HL-60 (cell line): Measurements from ENCODE around the gene PPP3CA.

Source experiments
- DNase-seq, 2 experiments: peaks; one replicate each; pipeline ENCODE4 v3.0.0-alpha.2; 2010 to 2020; ENCODE audit warnings: low read depth in 1 of 2, low spot score in 1 of 2
- H3K27ac ChIP-seq: fragments of 250-450 bp; sonication (Bioruptor Pico); replicated peaks from 2 replicates; pipeline ENCODE4 v1.5.1; 2020; ENCODE audit warnings: mild to moderate bottlenecking, moderate library complexity
- H3K27me3 ChIP-seq: fragments of 250-450 bp; sonication (Bioruptor Pico); 2 replicates; pipeline ENCODE4 v1.5.1; 2021; ENCODE audit warnings: mild to moderate bottlenecking, moderate library complexity; ENCODE audit not compliant: insufficient read depth, poor library complexity, severe bottlenecking
- H3K4me3 ChIP-seq: replicated peaks from 2 replicates; pipeline ENCODE4 v1.5.1; 2011; ENCODE audit warnings: mild to moderate bottlenecking, control low read depth, low read length; ENCODE audit not compliant: insufficient read depth
- GABPA ChIP-seq: IDR thresholded peaks from 2 replicates; pipeline ENCODE4 v1.6.1; 2012; ENCODE audit warnings: low read depth
- POLR2AphosphoS5 ChIP-seq: IDR thresholded peaks from 2 replicates; pipeline ENCODE4 v1.6.1; 2012; ENCODE audit warnings: low read depth
- SPI1 ChIP-seq: IDR thresholded peaks from 2 replicates; pipeline ENCODE4 v1.6.1; 2012; ENCODE audit warnings: low read depth, mild to moderate bottlenecking, borderline replicate concordance
- TF ChIP-seq, protein P1 (sequence below): IDR thresholded peaks from one replicate; pipeline ENCODE4 v1.5.1; 2011; ENCODE audit warnings: low read length, control low read depth, inconsistent platforms; ENCODE audit not compliant: insufficient read depth
- TF ChIP-seq, protein P2 (sequence below): IDR thresholded peaks from 2 replicates; pipeline ENCODE4 v1.6.1; 2012; ENCODE audit warnings: low read depth; ENCODE audit not compliant: insufficient replicate concordance

Gene PPP3CA

DNA sequence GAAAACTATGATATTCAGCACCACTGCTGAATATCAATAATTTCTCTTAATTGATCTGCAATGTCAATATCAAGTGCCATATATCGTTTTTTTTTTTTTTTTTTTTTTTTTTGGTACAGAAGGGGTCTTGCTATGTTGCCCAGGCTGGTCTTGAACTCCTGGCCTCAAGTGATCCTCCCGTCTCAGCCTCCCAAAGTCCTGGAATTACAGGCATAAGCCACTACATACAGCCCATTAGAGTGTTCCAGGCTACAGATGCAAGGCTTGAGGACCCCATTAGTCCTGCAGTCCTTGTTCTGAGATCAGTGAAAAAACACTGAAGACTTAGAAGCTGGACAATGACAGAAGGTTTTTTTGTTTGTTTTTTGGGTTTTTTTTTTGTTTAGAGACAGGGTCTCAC is 48.3 kb downstream of the PPP3CA start:
- H3K4me3 ChIP-seq = no peak overlapping the region
- no peaks in the 10 kb centered on the region for H3K27me3 ChIP-seq
- DNase-seq = no peak
- TF ChIP-seq SPI1 = no peak
- TF ChIP-seq, protein P1, sequence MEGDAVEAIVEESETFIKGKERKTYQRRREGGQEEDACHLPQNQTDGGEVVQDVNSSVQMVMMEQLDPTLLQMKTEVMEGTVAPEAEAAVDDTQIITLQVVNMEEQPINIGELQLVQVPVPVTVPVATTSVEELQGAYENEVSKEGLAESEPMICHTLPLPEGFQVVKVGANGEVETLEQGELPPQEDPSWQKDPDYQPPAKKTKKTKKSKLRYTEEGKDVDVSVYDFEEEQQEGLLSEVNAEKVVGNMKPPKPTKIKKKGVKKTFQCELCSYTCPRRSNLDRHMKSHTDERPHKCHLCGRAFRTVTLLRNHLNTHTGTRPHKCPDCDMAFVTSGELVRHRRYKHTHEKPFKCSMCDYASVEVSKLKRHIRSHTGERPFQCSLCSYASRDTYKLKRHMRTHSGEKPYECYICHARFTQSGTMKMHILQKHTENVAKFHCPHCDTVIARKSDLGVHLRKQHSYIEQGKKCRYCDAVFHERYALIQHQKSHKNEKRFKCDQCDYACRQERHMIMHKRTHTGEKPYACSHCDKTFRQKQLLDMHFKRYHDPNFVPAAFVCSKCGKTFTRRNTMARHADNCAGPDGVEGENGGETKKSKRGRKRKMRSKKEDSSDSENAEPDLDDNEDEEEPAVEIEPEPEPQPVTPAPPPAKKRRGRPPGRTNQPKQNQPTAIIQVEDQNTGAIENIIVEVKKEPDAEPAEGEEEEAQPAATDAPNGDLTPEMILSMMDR = no peak
- TF ChIP-seq POLR2AphosphoS5 = no peak
- TF ChIP-seq, protein P2, sequence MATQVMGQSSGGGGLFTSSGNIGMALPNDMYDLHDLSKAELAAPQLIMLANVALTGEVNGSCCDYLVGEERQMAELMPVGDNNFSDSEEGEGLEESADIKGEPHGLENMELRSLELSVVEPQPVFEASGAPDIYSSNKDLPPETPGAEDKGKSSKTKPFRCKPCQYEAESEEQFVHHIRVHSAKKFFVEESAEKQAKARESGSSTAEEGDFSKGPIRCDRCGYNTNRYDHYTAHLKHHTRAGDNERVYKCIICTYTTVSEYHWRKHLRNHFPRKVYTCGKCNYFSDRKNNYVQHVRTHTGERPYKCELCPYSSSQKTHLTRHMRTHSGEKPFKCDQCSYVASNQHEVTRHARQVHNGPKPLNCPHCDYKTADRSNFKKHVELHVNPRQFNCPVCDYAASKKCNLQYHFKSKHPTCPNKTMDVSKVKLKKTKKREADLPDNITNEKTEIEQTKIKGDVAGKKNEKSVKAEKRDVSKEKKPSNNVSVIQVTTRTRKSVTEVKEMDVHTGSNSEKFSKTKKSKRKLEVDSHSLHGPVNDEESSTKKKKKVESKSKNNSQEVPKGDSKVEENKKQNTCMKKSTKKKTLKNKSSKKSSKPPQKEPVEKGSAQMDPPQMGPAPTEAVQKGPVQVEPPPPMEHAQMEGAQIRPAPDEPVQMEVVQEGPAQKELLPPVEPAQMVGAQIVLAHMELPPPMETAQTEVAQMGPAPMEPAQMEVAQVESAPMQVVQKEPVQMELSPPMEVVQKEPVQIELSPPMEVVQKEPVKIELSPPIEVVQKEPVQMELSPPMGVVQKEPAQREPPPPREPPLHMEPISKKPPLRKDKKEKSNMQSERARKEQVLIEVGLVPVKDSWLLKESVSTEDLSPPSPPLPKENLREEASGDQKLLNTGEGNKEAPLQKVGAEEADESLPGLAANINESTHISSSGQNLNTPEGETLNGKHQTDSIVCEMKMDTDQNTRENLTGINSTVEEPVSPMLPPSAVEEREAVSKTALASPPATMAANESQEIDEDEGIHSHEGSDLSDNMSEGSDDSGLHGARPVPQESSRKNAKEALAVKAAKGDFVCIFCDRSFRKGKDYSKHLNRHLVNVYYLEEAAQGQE = no peak
- no peak for TF ChIP-seq GABPA
- H3K27ac ChIP-seq = no peak overlapping the region

DNA sequence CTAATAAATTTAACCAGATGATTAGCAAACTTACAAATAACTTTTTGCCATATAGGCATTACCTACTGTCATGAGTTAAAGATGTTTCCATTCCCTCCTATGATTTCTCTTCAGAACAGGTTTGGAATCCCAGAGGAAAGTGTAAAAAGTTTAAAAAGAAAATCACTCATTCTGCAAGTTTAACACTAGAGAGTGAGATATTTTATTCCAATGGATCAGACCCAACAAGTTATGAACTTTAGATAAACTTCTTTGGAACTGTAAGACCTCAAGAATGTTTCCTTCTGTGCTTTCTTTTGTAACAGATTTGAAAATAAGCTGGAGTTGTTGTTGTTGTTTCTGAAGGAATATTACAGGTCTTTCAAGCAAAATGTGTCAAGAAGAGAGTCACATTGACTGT is 51.6 kb downstream of the PPP3CA start:
- Histone ChIP-seq H3K27me3 (no peaks in the 10 kb centered on the region), H3K27ac (no peak overlapping the region), H3K4me3 (no peak overlapping the region)
- DNase-seq = no peak
- no peak for TF ChIP-seq POLR2AphosphoS5
- TF ChIP-seq, protein P2 = no peak
- TF ChIP-seq, protein P1 = no peak
- no peak for TF ChIP-seq GABPA
- no peak for TF ChIP-seq SPI1

DNA sequence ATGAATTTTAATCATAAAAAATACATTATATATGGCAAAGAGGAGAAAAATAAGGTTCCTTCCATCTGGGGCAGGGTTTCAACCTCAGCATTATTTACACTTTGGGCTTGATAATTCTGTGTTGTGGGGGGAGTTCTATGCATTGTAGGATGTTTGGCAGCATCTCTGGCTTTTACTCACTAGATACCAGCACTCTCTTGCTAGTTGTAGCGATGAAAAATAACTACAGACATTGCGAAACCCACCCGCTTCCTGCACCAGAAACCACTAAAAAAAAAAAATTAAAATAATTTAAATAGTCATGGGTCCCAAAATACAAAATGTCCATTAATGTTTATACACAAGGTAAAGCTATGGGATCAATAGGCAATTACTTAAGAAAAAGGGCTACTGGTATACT is 52.7 kb downstream of the PPP3CA start:
- Histone ChIP-seq H3K27ac (no peak overlapping the region), H3K4me3 (no peak overlapping the region), H3K27me3 (no peaks in the 10 kb centered on the region)
- DNase-seq = no peak
- no peak for TF ChIP-seq POLR2AphosphoS5
- TF ChIP-seq, protein P2 = no peak
- TF ChIP-seq GABPA = no peak
- TF ChIP-seq, protein P1 = no peak
- TF ChIP-seq SPI1 = no peak
